Choroid plexus epithelial cell (primary cell): ENCODE data around the gene ZNF286A.
"Not testable (repeated sequence)": the region's sequence is repeated elsewhere in the genome, so short reads cannot be mapped to it uniquely, and the experiment has no call there.

Experiments used
- DNase-seq: peaks from one replicate; pipeline ENCODE4 v3.0.0-alpha.2; 2010; ENCODE audit warnings: low read depth
- H3K4me3 ChIP-seq: 2 replicates; pipeline ENCODE4 v1.5.1; 2011; ENCODE audit warnings: low read depth, mild to moderate bottlenecking, control low read depth, low read length, moderate library complexity
- CTCF ChIP-seq: conservative IDR thresholded peaks from 2 replicates; pipeline ENCODE4 v1.5.1; 2011; ENCODE audit warnings: low read depth, mild to moderate bottlenecking, control low read depth, inconsistent platforms, low read length, moderate library complexity

The ZNF286A gene

GRCh38 chr17:15744074-15744676 lies 44.6 kb downstream of the ZNF286A start:
- no peak for DNase-seq
- no peak for TF ChIP-seq CTCF

GRCh38 chr17:15744885-15745284 lies 45.3 kb downstream of the ZNF286A start:
- TF ChIP-seq CTCF, result no peak
- no peak overlapping the region for H3K4me3 ChIP-seq
- DNase-seq, result peak; percentile 38

More at GRCh38 chr17:15744074-15744676, 44.6 kb downstream of the ZNF286A start:
- no peak overlapping the region for H3K4me3 ChIP-seq

GRCh38 chr17:15749403-15749802 lies 49.9 kb downstream of the ZNF286A start:
- peak overlapping the region; percentile 11 for H3K4me3 ChIP-seq
- not testable (repeated sequence) for DNase-seq

- DNase-seq, H3K4me3 ChIP-seq: not testable (repeated sequence)
Observed at GRCh38 chr17:15768865-15769533, 69.4 kb downstream of the ZNF286A start.
